T-helper 1 cell treated with Interleukin-12 subunit alpha and Interleukin-12 subunit beta and Interleukin-4 antibody, amounts not matched to agents 30 μg/mL and 1 μg/mL, for 36 hours (primary cell): Measurements from ENCODE around the gene SHC2.
"Not testable (repeated sequence)": the region's sequence is repeated elsewhere in the genome, so short reads cannot be mapped to it uniquely, and the experiment has no call there.

Experiments
- H3K27ac Mint-ChIP-seq: one replicate; pipeline ENCODE4 v1.8.0; 2021; ENCODE audit warnings: mild to moderate bottlenecking, mixed read lengths
- H3K27me3 Mint-ChIP-seq: one replicate; pipeline ENCODE4 v1.8.0; 2021; ENCODE audit warnings: low read depth, mixed read lengths
- H3K36me3 Mint-ChIP-seq: one replicate; pipeline ENCODE4 v1.8.0; 2021; ENCODE audit warnings: low read depth, mixed read lengths
- H3K4me1 Mint-ChIP-seq: one replicate; pipeline ENCODE4 v1.8.0; 2021; ENCODE audit warnings: low read depth, mixed read lengths
- H3K4me3 Mint-ChIP-seq: one replicate; pipeline ENCODE4 v1.8.0; 2021; ENCODE audit warnings: mild to moderate bottlenecking, moderate library complexity, mixed read lengths
- H3K9me3 Mint-ChIP-seq: one replicate; pipeline ENCODE4 v1.8.0; 2021; ENCODE audit warnings: mixed read lengths

Gene SHC2

GRCh38 chr19:482186-483041 lies 21.6 kb upstream of the SHC2 start:
- peaks cover 19% of the 10 kb centered on the region for H3K27me3 Mint-ChIP-seq
- H3K36me3 Mint-ChIP-seq, result peaks cover 10% of the 10 kb centered on the region
- H3K4me1 Mint-ChIP-seq, result peaks cover 11% of the 10 kb centered on the region
- H3K27ac Mint-ChIP-seq, result no peak overlapping the region
- H3K4me3 Mint-ChIP-seq, result no peak overlapping the region
- H3K9me3 Mint-ChIP-seq, result peaks cover 22% of the 10 kb centered on the region

- peaks cover 22% of the 10 kb centered on the region for H3K9me3 Mint-ChIP-seq
- not testable (repeated sequence) for H3K36me3 Mint-ChIP-seq, H3K4me3 Mint-ChIP-seq
- peaks cover 16% of the 10 kb centered on the region for H3K27me3 Mint-ChIP-seq
- peak overlapping the region; percentile 84 for H3K27ac Mint-ChIP-seq
- peaks cover 11% of the 10 kb centered on the region for H3K4me1 Mint-ChIP-seq
Measured at GRCh38 chr19:481100-481499, 20.3 kb upstream of the SHC2 start.

- H3K9me3 Mint-ChIP-seq, result peaks cover 22% of the 10 kb centered on the region
- peaks cover 10% of the 10 kb centered on the region for H3K36me3 Mint-ChIP-seq
- peak overlapping the region; percentile 56 for H3K4me3 Mint-ChIP-seq
- H3K27ac Mint-ChIP-seq, result peak overlapping the region; percentile 84
- H3K27me3 Mint-ChIP-seq, result peaks cover 16% of the 10 kb centered on the region
- H3K4me1 Mint-ChIP-seq, result peaks cover 11% of the 10 kb centered on the region
Measured at GRCh38 chr19:480016-480855, 19.4 kb upstream of the SHC2 start.

- no peak overlapping the region for H3K4me3 Mint-ChIP-seq
- peaks cover 16% of the 10 kb centered on the region for H3K27me3 Mint-ChIP-seq
- H3K27ac Mint-ChIP-seq, result no peak overlapping the region
- peaks cover 11% of the 10 kb centered on the region for H3K4me1 Mint-ChIP-seq
- peaks cover 22% of the 10 kb centered on the region for H3K9me3 Mint-ChIP-seq
- peaks cover 10% of the 10 kb centered on the region for H3K36me3 Mint-ChIP-seq
Measured at GRCh38 chr19:478976-479375, 18.1 kb upstream of the SHC2 start.

- Mint-ChIP-seq H3K36me3 (peaks cover 10% of the 10 kb centered on the region), H3K9me3 (peaks cover 22% of the 10 kb centered on the region), H3K27ac (no peak overlapping the region), H3K27me3 (peaks cover 16% of the 10 kb centered on the region), H3K4me3 (no peak overlapping the region), H3K4me1 (peaks cover 11% of the 10 kb centered on the region)
Measured at GRCh38 chr19:478236-478903, 17.5 kb upstream of the SHC2 start.

- peaks cover 6% of the 10 kb centered on the region for H3K27me3 Mint-ChIP-seq
- H3K36me3 Mint-ChIP-seq, result peaks cover 3% of the 10 kb centered on the region
- no peak overlapping the region for H3K4me3 Mint-ChIP-seq
- H3K27ac Mint-ChIP-seq, result no peak overlapping the region
- peaks cover 6% of the 10 kb centered on the region for H3K4me1 Mint-ChIP-seq
- H3K9me3 Mint-ChIP-seq, result peaks cover 7% of the 10 kb centered on the region
Measured at GRCh38 chr19:475360-475759, 14.5 kb upstream of the SHC2 start.

- H3K27me3 Mint-ChIP-seq, result no peaks in the 10 kb centered on the region
- H3K4me1 Mint-ChIP-seq, result no peaks in the 10 kb centered on the region
- H3K36me3 Mint-ChIP-seq, result no peaks in the 10 kb centered on the region
- no peak overlapping the region for H3K27ac Mint-ChIP-seq
- no peak overlapping the region for H3K4me3 Mint-ChIP-seq
- H3K9me3 Mint-ChIP-seq, result no peaks in the 10 kb centered on the region
Measured at GRCh38 chr19:474126-475078, 13.6 kb upstream of the SHC2 start.

- H3K9me3 Mint-ChIP-seq, result no peaks in the 10 kb centered on the region
- H3K4me3 Mint-ChIP-seq, result no peak overlapping the region
- H3K27ac Mint-ChIP-seq, result no peak overlapping the region
- H3K4me1 Mint-ChIP-seq, result no peaks in the 10 kb centered on the region
- no peaks in the 10 kb centered on the region for H3K27me3 Mint-ChIP-seq
- H3K36me3 Mint-ChIP-seq, result no peaks in the 10 kb centered on the region
Measured at GRCh38 chr19:472005-472858, 11.4 kb upstream of the SHC2 start.

GRCh38 chr19:470701-471100 lies 9.9 kb upstream of the SHC2 start:
- Mint-ChIP-seq H3K4me3 (no peak overlapping the region), H3K36me3 (no peaks in the 10 kb centered on the region), H3K27me3 (no peaks in the 10 kb centered on the region), H3K9me3 (no peaks in the 10 kb centered on the region), H3K4me1 (no peaks in the 10 kb centered on the region), H3K27ac (no peak overlapping the region)

GRCh38 chr19:469833-470232 lies 9.0 kb upstream of the SHC2 start:
- H3K36me3 Mint-ChIP-seq, result no peaks in the 10 kb centered on the region
- H3K4me1 Mint-ChIP-seq, result no peaks in the 10 kb centered on the region
- H3K27me3 Mint-ChIP-seq, result no peaks in the 10 kb centered on the region
- no peak overlapping the region for H3K27ac Mint-ChIP-seq
- H3K4me3 Mint-ChIP-seq, result no peak overlapping the region
- H3K9me3 Mint-ChIP-seq, result no peaks in the 10 kb centered on the region

- Mint-ChIP-seq H3K4me1 (no peaks in the 10 kb centered on the region), H3K4me3 (no peak overlapping the region), H3K9me3 (no peaks in the 10 kb centered on the region), H3K36me3 (no peaks in the 10 kb centered on the region), H3K27me3 (no peaks in the 10 kb centered on the region), H3K27ac (no peak overlapping the region)
Measured at GRCh38 chr19:468587-469256, 7.9 kb upstream of the SHC2 start.

- Mint-ChIP-seq H3K4me1 (no peaks in the 10 kb centered on the region), H3K4me3 (no peak overlapping the region), H3K9me3 (no peaks in the 10 kb centered on the region), H3K36me3 (no peaks in the 10 kb centered on the region), H3K27ac (no peak overlapping the region), H3K27me3 (peaks cover 4% of the 10 kb centered on the region)
Measured at GRCh38 chr19:467554-467953, 6.7 kb upstream of the SHC2 start.
